HG03460 (cell line): Measurements from ENCODE around the gene KAT7.
"Not testable (repeated sequence)": the region's sequence is repeated elsewhere in the genome, so short reads cannot be mapped to it uniquely, and the experiment has no call there.

Source experiments
- ATAC-seq: cut with Tn5 transposase; IDR thresholded peaks from one replicate; pipeline ENCODE4 v1.9.1; 2021; ENCODE audit not compliant: unreplicated experiment

Gene KAT7

DNA sequence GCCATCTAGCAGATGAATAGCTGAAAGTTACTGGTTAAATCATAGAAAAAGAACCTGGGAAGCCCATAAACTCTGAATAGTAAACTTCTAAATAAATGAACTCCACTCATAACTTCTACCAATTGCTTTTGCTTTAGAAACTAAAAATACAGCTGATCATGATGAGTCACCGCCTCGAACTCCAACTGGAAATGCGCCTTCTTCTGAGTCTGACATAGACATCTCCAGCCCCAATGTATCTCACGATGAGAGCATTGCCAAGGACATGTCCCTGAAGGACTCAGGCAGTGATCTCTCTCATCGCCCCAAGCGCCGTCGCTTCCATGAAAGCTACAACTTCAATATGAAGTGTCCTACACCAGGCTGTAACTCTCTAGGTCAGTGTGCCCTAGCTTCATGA is 9.7 kb downstream of the KAT7 start:
- ATAC-seq: no peak

DNA sequence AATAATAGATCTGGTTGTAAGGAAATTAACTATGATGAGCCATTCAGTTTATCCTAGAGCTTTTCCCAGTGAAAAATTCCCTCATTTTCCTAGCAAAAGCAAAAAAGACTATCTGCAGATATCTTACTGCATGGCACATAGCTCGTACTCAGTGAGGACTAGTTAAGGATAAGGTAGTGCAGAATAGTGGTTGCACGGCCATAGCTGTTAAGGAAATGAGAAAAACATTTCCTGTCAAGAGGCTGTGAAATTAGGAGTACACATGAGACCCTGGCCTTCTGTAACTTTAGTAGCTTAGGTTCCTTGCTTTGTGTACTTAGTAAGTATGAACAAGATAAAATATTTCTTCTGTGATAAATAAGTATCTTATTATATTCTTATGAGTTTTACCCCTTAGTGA is 10.3 kb downstream of the KAT7 start:
- no peak for ATAC-seq

DNA sequence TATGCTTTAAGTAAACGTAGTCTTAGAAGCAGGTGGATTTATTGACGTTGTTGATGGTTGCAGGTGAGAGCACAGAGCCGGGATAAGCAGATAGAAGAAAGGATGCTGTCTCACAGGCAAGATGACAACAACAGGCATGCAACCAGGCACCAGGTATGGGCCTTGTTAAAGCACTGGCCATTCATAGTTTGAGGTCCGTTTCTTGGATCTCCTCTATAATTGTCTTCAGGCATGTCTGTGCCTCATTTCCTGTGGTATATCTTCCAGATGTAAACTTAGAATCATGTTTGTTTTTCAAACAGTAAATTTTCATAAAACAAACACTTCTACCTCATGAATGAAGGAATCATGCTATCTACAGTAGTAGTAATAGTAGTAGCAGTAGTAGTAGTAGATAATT is 20.6 kb downstream of the KAT7 start:
- no peak for ATAC-seq

DNA sequence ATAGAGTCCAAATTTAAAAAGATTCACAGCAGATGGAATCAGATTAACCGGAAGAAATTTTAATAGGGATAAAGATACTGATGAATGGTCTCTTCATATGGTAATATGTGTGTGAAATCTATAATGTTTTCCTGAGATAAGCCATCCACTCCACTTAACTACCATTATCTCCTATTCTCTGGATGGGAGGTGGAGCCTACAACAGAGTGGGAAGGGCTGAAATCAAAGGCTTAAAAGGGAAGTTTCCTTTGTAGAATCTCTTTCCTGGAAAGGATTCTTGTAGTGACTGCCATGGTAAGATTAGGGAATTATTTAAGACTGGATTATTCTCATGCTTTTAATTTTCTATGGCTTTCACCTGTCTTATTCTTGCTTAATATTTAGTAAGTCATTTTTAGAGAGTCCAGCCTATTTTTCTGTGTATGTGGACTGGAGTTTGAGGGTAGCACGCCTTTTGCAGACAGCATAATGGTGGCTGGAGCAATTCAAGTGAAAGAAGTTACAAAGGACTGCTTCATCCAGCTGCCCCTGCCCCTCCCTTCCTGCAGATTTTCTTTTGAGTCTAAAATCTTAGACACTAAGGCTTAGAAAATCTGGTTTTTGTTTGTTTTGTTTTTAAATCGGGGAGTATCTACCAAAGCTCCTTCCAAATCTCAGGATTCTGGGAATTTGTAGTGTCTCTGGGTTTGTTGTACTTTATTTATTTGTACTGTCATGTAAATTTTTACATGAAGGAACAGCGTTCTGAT is 26.5 kb downstream of the KAT7 start:
- ATAC-seq: no peak

DNA sequence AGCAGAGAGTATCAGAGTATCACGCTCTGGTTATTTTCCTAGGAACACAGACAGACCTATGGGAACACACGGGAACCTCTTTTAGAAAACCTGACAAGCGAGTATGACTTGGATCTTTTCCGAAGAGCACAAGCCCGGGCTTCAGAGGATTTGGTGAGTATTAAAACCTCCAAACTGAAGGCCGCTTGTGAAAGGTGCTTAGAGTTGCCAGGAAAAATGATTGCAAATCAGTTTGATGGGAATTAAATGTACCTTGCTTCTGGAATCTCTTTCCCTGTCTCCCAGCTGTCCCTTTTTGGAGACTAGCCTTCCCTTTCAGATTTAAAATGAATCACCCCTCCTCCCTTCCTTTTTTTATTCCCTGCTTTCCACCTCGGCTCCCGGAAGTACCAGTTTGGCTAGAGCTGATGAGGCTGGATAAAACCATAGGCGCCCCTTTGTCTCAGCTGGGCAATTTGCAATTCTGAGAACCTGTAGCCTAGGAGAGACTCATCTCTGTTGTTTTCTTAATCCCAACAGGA is 27.3 kb downstream of the KAT7 start:
- no peak for ATAC-seq

DNA sequence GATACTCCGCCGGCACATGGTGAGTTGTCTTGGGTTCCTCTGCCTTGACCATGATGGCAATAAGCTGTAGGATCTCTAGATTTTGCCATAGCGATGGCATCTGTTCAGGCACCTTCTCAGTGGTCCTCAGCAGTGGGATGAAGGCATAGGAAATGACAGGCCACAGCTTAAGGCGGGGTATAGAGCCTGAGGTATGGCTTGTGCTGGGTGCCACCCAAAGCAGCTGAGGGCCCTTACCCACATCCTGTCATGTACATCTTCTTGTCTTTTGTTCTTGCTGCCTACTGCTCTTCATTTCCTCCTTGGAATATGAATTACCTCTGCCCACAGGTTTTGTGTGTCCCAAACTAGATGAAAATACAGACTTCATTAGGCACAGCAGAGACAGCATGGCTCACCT is 29.5 kb downstream of the KAT7 start:
- ATAC-seq: no peak

DNA sequence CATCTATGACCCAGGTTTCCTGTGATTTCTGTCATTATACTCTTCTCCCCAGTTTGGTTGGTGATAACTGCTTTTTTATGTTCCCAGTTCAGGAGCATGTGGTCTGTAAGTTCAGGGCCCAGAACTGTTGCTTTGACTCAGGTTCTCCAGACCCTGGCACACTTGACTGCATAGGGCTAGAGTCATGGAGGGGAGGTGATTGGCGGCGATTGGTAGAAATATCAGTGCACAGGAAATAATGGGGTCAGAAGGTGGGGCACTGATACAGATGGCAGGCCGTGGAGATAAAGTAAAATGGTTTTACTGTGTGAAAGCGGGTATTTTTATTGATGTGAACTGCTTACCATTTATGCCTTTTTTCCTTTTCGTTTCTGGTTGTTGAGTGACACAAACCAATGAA is 30.7 kb downstream of the KAT7 start:
- ATAC-seq: no peak

DNA sequence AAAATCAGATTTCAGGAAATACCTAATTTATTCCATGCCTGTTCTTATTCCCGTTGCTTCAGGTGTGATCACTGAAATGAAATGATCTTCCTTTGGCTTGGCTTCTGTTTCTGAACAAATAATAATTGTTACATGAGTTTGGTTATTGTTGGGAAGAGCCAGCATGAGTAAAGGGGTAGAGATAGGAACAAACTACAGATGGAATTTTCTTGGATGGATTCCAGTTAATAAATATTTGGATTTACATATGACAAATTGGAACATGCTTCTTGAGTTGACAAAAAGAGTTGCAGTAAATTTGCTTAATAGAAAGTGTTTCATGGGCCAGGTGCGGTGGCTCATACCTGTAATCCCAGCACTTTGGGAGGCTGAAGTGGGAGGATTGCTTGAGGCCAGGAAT is 31.2 kb downstream of the KAT7 start:
- no peak for ATAC-seq

DNA sequence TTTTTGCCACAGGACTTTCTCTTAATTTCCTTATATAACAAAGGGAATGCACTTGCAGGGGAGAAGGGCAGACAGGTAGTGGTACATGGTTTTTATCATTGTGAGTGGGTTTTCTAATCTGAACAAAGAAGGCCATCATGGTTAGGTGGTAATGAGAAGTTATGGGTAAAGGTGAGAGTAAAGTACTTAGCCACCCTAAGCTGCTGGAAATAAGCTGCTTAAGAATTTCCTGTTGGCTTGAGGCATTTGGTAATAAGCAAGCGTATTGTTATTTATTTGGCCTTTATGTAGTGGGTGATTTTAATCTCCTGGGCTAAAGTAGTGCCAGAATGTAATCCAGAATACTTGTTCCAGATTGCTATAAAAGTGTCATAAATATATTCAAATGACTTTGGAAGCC is 32.3 kb downstream of the KAT7 start:
- ATAC-seq: no peak

DNA sequence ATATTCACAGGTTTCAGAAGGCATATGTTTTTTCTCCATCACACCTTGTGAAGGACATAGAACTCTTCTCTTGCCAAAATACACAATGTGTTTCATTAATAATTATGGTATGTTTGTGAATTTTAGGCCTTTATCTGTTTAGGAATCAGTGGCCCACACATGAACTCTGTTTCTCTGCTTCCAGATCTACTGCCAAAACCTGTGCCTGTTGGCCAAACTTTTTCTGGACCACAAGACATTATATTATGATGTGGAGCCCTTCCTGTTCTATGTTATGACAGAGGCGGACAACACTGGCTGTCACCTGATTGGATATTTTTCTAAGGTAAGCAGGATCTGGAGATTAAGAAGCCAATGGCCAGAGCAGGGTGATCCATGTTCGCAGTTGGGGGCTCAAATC is 33.0 kb downstream of the KAT7 start:
- ATAC-seq: no peak

DNA sequence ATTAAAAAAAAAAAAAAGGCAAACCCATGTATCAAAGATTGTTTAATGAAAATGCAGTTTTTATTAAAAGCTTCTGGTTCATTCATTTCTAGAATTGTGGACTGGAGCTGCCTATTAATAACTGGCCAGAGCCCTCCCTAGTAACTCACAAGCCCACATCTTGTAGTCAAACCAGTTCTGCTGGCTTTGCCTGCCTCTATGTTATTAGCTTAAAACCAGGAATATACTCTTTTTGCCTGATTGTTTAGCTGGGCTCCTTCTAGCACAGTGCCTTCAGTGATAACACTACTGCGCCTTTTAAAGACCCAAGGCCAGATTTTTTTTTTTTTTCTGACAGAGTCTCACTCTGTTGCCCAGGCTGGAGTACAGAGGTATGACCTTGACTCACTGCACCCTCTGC is 33.4 kb downstream of the KAT7 start:
- no peak for ATAC-seq

DNA sequence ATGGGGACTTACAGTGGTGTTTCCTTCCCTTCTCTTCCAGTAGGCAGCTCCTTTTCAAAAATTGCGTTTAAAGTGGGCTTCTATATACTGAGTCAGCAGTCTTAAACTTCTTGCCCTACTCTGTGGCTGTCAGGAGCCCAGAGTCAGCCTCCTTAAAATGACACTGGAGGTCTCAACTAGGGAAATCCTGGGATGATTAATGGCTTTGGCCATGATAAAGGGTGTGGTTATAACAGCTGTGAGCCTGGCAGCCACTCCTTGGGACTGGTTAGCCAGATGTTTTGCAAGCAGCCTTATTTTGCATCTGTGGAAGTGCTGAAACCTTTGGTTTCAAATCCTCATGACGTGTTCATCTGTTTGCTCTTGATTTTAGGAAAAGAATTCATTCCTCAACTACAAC is 34.3 kb downstream of the KAT7 start:
- ATAC-seq: no peak

DNA sequence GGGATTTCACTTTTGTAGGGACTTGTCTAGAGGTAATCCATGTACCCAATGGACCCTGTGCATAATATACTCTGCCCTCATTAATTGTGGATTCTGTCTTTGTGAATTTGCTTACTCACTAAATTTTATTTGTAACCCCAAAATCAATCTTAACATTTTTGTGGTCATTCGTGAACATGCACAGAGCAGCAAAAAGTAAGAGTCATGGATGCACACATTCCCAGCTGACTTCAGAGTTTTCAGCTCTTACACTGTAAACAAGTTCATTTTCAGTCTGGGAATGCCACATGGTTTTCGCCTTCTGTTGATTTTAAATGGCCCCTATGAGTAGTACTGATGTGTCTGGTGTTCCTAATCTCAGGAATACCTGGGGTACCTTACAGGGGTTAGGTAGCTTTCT is 35.1 kb downstream of the KAT7 start:
- ATAC-seq: no peak

DNA sequence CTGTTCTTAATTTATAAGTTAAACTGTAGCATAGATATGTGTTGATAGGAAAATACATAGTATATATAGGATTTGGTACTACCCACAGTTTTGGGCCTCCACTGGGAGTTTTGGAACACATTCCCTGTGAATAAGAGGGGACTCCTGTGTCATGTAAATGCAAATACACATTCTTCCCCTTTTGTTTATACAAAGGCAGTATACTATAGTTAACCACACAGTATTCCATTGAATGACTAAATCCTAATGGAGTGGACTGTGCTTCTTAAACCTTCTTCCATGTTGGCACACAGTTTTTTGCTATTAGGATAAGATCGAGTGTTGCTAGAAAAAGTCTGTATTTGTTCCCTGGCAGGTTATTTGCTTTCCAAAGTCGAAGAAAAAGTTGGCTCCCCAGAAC is 37.2 kb downstream of the KAT7 start:
- no peak for ATAC-seq

DNA sequence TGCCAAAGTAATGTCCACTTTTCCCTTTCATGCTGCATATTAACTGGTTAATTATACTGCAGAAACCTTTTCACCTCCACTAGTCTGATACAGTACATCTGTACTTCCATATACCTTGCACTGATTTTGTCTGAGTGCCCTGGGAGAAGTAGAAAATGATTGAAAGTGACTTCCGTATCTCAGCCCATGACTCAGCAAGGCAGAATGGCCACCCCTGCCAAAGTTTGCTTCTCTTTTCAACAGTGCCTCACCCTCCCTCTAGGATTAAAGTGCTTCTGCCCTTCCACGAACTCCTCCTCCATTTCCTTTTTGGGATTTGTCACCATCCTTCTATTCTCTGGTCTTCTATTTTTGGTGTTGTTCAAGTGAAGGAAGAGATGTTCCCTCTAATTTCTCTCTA is 39.8 kb downstream of the KAT7 start:
- not testable (repeated sequence) for ATAC-seq

DNA sequence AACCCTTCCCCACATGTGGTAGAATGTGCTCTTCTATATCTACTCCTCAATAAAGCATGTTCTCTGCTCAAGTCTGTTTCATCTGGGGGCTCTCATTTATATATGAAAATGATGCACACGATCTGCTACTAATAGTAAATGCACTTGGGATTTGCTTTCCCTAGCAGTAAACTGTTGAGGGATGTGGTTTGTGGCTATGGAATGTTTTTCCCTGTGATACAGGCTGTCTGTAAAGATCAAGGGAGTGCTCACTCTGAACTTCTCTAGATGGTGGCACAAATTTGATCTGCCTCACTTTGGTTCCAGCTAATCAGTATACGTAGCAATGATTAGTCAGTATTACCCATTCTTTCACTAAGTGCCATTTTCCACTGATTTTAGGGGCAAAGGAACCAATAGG is 40.5 kb downstream of the KAT7 start:
- ATAC-seq: no peak

DNA sequence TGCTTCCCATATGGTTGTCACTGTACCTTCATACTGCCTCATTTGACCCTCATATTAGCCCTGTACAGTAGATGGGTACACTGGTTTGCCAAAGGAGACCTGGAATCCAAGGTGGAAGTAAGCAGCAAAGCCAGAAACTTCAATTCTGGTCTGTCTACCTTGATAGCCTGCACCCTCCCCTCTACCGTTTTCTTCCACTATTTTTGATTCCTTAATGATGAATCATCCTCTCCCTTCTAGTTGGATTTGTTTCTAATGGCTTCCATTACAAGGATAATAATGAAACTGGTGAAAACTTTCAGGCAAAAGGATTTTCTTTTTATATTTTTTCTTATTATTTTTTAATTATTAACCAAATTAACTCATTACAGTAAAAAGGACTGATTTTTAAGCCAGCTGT is 42.1 kb downstream of the KAT7 start:
- ATAC-seq: no peak

DNA sequence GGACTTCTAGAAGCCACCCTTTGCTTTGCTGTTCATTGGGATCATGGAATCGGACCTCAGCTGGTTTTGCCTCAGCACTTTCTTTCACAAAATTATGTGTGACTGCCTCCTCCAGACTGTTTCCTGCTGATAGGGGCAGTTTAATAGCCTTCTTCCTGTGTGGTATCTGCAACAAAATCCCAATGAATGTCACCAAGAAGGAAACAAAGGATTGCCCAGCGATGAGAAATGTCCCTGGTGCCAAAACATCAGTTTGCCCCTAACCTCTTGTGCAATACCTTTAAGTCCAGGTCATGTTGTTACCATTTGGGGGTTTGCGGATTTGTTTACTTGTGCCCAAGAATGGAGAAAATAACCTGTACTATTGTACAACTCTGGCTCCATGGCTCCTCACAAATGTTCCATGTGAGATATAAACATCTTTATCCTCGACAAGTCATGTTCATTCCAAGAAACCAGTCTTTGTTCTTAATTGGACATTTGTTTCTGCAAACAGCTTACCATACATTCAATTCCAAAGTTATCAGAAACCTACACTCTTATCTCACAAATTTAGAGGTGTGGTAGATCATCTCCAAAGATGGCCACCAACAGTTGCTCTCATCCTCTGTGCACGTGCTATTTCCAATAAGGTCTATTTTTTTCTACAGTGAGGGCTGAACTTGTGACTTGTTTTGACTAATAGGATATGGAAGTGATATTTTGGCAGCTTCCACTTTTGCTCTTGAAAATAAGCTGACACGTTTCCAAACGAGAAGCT is 44.5 kb downstream of the KAT7 start:
- no peak for ATAC-seq

DNA sequence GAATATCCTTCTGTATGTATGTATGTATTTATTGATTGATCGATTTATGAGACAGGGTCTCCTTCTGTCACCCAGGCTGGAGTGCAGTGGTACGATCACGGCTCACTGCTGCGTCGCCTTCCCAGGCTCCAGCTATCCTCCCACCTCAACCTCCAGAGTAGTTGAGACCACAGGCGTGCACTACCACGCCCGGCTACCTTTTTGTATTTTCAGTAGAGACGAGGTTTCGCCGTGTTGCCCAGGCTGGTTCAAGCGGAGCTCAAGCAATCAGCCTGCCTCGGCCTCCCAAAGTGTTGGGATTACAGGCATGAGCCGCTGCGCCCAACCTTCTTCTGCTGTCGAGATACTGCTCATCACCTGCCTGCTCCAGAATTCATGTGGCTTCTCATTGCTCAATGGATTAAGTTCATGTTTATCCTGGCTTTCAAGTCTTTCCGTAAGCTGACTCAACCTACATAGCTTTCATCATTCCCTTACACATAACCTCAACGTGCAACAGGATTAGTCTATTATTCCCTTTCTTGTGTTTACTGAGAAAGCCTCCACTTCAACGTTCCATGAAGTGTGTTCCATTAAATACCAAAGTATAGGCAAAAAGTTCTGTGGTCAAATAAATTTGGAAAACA is 45.8 kb downstream of the KAT7 start:
- no peak for ATAC-seq

DNA sequence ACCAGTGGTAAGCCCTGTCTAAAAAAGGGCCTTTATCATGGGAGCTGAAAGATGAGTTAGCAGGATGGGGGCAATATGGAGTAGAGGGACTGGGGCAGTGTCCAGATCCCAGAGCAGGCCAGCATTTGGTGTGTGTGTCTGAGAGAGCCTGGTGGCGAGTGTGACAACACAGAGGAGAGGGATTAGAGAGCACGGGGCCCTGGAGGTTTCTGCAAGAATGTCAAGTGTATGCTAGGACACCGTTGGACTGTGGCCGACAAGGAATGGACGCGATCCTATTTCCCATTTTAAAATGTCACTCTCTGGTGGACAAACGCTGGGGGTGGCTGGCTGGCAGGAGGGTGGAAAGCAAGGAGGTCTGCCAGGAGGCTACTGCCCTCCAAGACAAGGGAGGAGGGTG is 47.0 kb downstream of the KAT7 start:
- ATAC-seq: no peak

DNA sequence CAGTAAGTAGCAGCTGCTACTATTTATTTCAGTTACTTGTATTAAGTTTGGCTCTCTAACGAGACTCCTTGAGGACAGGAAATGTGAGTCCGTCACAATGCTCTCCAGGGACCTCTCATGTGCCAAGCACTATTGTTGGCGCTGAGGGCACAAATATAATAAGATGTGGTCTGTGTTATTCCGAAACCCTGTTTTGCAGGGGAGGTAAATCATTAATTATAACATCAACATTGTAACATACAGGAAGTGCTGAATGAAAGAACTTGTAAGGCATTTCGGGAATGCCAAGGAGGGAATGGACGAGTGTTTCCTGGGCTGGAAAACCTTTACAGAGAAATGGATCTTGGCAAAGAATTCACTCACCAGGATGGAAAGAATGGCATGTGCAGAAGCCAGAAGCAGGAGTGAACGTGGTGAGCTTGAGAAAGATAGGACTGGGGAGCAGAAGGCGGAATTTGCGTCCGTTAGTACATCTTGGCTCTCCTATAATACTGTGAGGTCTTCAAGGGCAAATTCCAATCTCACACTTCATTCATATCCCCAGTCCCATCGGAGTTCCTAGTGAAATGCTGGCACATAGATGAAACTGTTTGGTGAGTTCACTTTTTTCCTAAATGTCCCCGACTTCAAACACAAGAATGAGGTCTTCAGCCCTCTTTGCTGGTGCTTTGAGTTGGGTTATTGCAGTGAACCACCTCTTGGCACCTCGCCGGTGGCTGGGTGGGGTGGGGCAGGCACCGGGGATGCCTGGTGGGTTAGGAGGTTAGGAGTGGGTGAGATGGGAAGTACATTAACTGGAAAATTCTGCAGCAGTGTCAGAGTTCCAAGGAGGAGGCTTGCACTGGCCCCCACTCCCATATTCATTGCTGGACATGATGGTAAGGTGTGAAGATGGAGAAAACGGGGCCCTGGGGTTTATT is 47.9 kb downstream of the KAT7 start:
- ATAC-seq: no peak
